GM19238 (cell line): ENCODE data around the gene WSCD2.

Experiments
- DNase-seq: peaks from one replicate; pipeline ENCODE4 v3.0.0; 2011; ENCODE audit warnings: low spot score; ENCODE audit not compliant: insufficient read length

The WSCD2 gene

DNA sequence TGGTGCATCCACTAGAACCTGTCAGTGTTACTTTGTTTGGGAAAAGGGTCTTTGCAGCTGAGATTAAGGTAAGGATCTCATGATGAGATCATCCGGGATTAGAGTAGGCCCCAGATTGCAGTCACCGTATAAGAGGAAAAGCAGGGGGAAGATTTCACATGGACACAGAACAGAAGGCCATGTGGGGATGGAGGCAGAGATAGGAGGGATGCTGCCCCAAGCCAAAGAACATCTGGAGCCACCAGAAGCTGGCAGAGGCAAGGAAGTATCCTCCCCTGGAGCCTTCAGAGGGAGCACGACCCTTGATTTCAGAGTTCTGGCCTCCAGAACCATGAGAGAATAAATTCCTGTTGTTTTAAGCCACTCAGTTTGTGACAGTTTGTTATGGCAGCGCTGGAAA, 170.4 kb downstream of the WSCD2 start:
- no peak for DNase-seq
